Hepatocyte (in vitro differentiated cells): ENCODE results near the gene WNT7B. TPM values are rescaled to one million over a fixed set of nuclear protein-coding genes. Genes with fewer than 3 reads are reported as not detected.

Experiments
- DNase-seq: peaks from one replicate; pipeline ENCODE4 v3.0.0-alpha.2; 2016; ENCODE audit warnings: low spot score
- H2AFZ ChIP-seq: fragments of 200-600 bp; sonication (generic); 2 replicates; pipeline ENCODE4 v1.6.0; 2016; ENCODE audit warnings: antibody characterized with exemption, mild to moderate bottlenecking
- H3K27ac ChIP-seq: fragments of 200-600 bp; sonication (generic); 2 replicates; pipeline ENCODE4 v1.5.1; 2016; ENCODE audit warnings: mild to moderate bottlenecking
- H3K27me3 ChIP-seq: fragments of 200-600 bp; sonication (generic); 2 replicates; pipeline ENCODE4 v1.6.1; 2016
- H3K36me3 ChIP-seq: fragments of 200-600 bp; sonication (generic); replicated peaks from 2 replicates; pipeline ENCODE4 v1.5.1; 2016; ENCODE audit warnings: low read depth; ENCODE audit not compliant: insufficient read depth
- H3K4me1 ChIP-seq: fragments of 200-600 bp; sonication (generic); 2 replicates; pipeline ENCODE4 v1.5.1; 2016; ENCODE audit warnings: mild to moderate bottlenecking, moderate library complexity; ENCODE audit not compliant: insufficient read depth
- H3K4me2 ChIP-seq: fragments of 200-600 bp; sonication (generic); 2 replicates; pipeline ENCODE4 v1.6.0; 2016
- H3K4me3 ChIP-seq: fragments of 200-600 bp; sonication (generic); 2 replicates; pipeline ENCODE4 v1.5.1; 2016; ENCODE audit warnings: mild to moderate bottlenecking
- H3K79me2 ChIP-seq: fragments of 200-600 bp; sonication (generic); 2 replicates; pipeline ENCODE4 v1.6.0; 2017; ENCODE audit warnings: mild to moderate bottlenecking
- H3K9me2 ChIP-seq: fragments of 200-600 bp; sonication (generic); replicated peaks from 2 replicates; pipeline ENCODE4 v1.6.0; 2017; ENCODE audit warnings: mild to moderate bottlenecking; ENCODE audit not compliant: insufficient read depth
- H3K9me3 ChIP-seq: fragments of 200-600 bp; sonication (generic); 2 replicates; pipeline ENCODE4 v1.5.1; 2016; ENCODE audit warnings: low read depth, mild to moderate bottlenecking
- H4K20me1 ChIP-seq: fragments of 200-600 bp; sonication (generic); 2 replicates; pipeline ENCODE4 v1.6.0; 2016; ENCODE audit warnings: mild to moderate bottlenecking; ENCODE audit not compliant: insufficient read depth, poor library complexity, severe bottlenecking
- CTCF ChIP-seq: fragments of 200-600 bp; sonication (generic); IDR thresholded peaks from 2 replicates; pipeline ENCODE4 v1.5.1; 2016; ENCODE audit warnings: antibody characterized with exemption, mild to moderate bottlenecking; ENCODE audit not compliant: poor library complexity
- EZH2 ChIP-seq: fragments of 200-600 bp; sonication (generic); IDR thresholded peaks from 2 replicates; pipeline ENCODE4 v1.6.1; 2016; ENCODE audit warnings: antibody characterized with exemption, mild to moderate bottlenecking, borderline replicate concordance
- EZH2phosphoT487 ChIP-seq: fragments of 200-600 bp; sonication (generic); IDR thresholded peaks from one replicate; pipeline ENCODE4 v1.6.1; 2018; ENCODE audit warnings: antibody characterized with exemption, mild to moderate bottlenecking, low read depth, moderate library complexity; ENCODE audit not compliant: unreplicated experiment, severe bottlenecking
- WGBS: methylation state at CpG from one replicate; pipeline ENCODE4 v1.1.6; 2016; ENCODE audit warnings: low lambda C conversion rate; ENCODE audit errors: missing lambda C conversion rate; 5-methylcytosine and 5-hydroxymethylcytosine counted together
- polyA plus RNA-seq: library from polyadenylated mRNA; unstranded; fragments of >200 nt; fragmentation: Nextera tagmentation; extraction: Ambion mirVana; gene quantifications from 2 replicates; pipeline ENCODE4 v1.2.1, GENCODE V29; 2016
- total RNA-seq: library from RNA; depleted of rRNA; stranded (reverse); fragments of >200 nt; gene quantifications from 2 replicates; pipeline ENCODE4 v1.2.3, GENCODE V29; 2014

WNT7B gene
- total and polyA plus RNA-seq, 2 experiments from 2014 or later: 1.9 to 2.4 TPM

- H3K36me3 ChIP-seq: no peaks in the 10 kb centered on the region
- 90% methylated on average over 18 of the region's 18 CpGs for WGBS
- DNase-seq: no peak
- no peak overlapping the region for H3K4me3 ChIP-seq
- H3K9me2 ChIP-seq: no peaks in the 10 kb centered on the region
- no peak overlapping the region for H3K27ac ChIP-seq
- no peaks in the 10 kb centered on the region for H4K20me1 ChIP-seq
- no peaks in the 10 kb centered on the region for H3K9me3 ChIP-seq
- no peaks in the 10 kb centered on the region for H3K79me2 ChIP-seq
- peaks cover 32% of the 10 kb centered on the region for H3K4me1 ChIP-seq
- no peak overlapping the region for H3K4me2 ChIP-seq
- H3K27me3 ChIP-seq: no peaks in the 10 kb centered on the region
- H2AFZ ChIP-seq: no peak overlapping the region
- TF ChIP-seq EZH2 (no peak), EZH2phosphoT487 (no peak), CTCF (no peak)
Observed at GRCh38 chr22:46011627-46012181, 34.7 kb upstream of the WNT7B start.

GRCh38 chr22:46010951-46011626, 34.1 kb upstream of the WNT7B start:
- Histone ChIP-seq H3K27ac (no peak overlapping the region), H3K27me3 (no peaks in the 10 kb centered on the region), H3K36me3 (no peaks in the 10 kb centered on the region), H3K4me2 (no peak overlapping the region), H3K9me3 (no peaks in the 10 kb centered on the region), H3K9me2 (no peaks in the 10 kb centered on the region), H3K79me2 (no peaks in the 10 kb centered on the region), H3K4me1 (peaks cover 35% of the 10 kb centered on the region), H4K20me1 (no peaks in the 10 kb centered on the region), H2AFZ (no peak overlapping the region), H3K4me3 (no peak overlapping the region)
- 98% methylated on average over 20 of the region's 20 CpGs for WGBS
- DNase-seq: no peak
- TF ChIP-seq EZH2 (no peak), CTCF (no peak), EZH2phosphoT487 (no peak)

GRCh38 chr22:46010207-46010867, 33.4 kb upstream of the WNT7B start:
- Histone ChIP-seq H3K9me3 (no peaks in the 10 kb centered on the region), H3K27ac (no peak overlapping the region), H2AFZ (no peak overlapping the region), H3K79me2 (no peaks in the 10 kb centered on the region), H3K4me2 (no peak overlapping the region), H4K20me1 (no peaks in the 10 kb centered on the region), H3K4me3 (no peak overlapping the region), H3K36me3 (no peaks in the 10 kb centered on the region), H3K27me3 (no peaks in the 10 kb centered on the region), H3K4me1 (peaks cover 35% of the 10 kb centered on the region), H3K9me2 (no peaks in the 10 kb centered on the region)
- 92% methylated on average over 8 of the region's 8 CpGs for WGBS
- no peak for DNase-seq
- no peak for TF ChIP-seq CTCF
- no peak for TF ChIP-seq EZH2
